Stimulated activated CD8-positive, alpha-beta memory T cell treated with anti-CD3 and anti-CD28 coated beads, Interleukin-15, amount 100 ng/mL, for 4 hours (primary cell): ENCODE results near the gene FLACC1.
"Not testable (repeated sequence)": the region's sequence is repeated elsewhere in the genome, so short reads cannot be mapped to it uniquely, and the experiment has no call there.

Experiments used
- DNase-seq, 2 donors: peaks; one replicate each; pipeline ENCODE4 v3.0.0-alpha.2; 2020; ENCODE audit warnings: low read depth in 2 of 2

Gene FLACC1

GRCh38 chr2:201349601-201350000 lies 7.5 kb downstream of the FLACC1 start:
- no peak for DNase-seq

DNA sequence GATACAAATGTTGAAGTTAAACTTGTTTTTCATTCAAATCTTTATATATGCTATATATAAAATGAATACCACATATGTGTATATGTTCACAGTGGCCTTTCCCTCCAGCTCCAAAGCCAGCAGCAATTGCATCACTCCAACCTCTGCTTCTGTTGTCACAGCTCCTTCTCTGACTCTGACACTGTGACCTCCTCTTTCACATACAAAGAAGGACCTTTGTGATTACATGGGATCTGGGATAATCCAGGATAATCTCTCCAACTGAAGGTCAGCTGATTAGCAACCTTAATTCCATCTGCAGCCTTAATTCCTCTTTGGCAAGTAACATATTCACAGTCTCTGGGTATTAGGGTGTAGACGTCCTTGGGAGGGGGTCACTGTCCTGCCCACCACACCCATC lies 8.4 kb downstream of the FLACC1 start:
- no peak for DNase-seq

- DNase-seq: no peak
Observed at GRCh38 chr2:201347138-201347537, 10.0 kb downstream of the FLACC1 start.

- no peak for DNase-seq
Observed at GRCh38 chr2:201345625-201346213, 11.4 kb downstream of the FLACC1 start.

- no peak for DNase-seq
Observed at GRCh38 chr2:201344663-201345366, 12.3 kb downstream of the FLACC1 start.

- DNase-seq: no peak
Observed at GRCh38 chr2:201343559-201343958, 13.6 kb downstream of the FLACC1 start.

- no peak for DNase-seq
Observed at GRCh38 chr2:201342923-201343322, 14.2 kb downstream of the FLACC1 start.

DNA sequence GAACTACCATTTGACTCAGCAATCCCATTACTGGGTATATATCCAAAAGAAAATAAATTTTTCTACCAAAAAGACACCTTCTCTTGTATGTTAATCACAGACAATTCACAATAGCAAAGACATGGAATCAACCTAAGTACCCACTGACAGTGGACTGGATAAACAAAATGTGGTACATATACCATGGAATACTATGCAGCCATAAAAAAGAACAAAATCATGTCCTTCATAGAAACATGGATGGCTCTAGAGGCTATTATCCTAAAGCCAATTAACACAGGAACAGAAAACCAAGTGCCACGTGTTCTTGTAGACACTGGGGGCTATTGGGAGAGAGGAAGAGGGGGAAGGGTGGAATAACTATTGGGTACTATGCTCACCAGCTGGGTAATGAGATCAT lies 27.7 kb downstream of the FLACC1 start:
- DNase-seq: no peak

DNA sequence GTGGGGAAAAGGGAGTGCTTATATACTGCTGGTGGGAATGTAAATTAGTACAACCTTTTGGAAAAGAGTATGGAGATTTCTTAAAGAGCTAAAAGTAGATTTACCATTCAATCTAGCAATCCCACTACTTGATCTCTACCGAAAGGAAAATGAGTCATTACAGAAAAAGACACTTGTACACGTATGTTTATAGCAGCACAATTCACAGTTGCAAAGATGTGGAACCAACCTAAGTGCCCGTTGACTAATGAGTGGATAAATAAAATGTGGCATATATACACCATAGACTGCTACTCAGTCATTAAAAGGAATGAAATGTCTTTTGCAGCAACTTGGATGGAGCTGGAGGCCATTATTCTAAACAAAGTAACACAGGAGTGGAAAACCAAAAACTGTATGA lies 29.5 kb downstream of the FLACC1 start:
- DNase-seq: no peak

- no peak for DNase-seq
Observed at GRCh38 chr2:201322772-201323171, 34.4 kb downstream of the FLACC1 start.

- DNase-seq: no peak
Observed at GRCh38 chr2:201320701-201321100, 36.4 kb downstream of the FLACC1 start.

- no peak for DNase-seq
Observed at GRCh38 chr2:201320257-201320656, 36.9 kb downstream of the FLACC1 start.

DNA sequence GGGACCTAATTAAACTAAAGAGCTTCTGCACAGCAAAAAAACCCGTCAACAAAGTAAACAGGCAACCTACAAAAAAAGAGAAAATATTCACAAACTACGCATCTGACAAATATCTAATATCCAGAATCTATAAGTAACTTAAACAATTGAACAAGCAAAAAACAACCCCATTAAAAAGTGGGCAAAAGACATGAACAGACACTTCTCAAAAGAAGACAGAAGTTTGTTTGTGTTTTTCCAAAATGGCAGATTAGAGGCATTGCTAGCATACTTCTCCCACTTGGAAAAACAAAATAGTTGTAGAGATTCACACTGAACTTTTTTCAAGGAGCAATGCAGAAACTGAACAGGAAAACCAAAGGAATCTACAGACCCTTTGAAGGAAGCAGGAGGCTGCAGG lies 37.6 kb downstream of the FLACC1 start:
- DNase-seq: no peak

DNA sequence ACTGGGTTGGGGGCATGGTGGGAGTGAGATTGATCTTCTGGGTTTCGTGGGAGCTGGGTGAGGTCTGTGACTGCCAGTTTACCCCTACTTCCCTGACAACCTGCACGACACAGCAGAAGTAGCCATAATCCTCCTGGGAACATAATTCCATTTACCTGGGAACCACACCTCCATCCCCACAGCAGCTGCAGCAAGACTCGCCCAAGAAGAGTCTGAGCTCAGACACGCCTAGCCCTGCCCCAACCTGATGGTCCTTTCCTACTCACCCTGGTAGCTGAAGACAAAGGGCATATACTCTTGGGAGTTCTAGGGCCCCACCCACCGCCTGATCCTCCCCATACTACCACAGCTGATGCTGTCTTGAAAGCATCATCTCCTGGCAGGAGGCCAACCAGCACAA lies 43.8 kb downstream of the FLACC1 start:
- DNase-seq: no peak

DNA sequence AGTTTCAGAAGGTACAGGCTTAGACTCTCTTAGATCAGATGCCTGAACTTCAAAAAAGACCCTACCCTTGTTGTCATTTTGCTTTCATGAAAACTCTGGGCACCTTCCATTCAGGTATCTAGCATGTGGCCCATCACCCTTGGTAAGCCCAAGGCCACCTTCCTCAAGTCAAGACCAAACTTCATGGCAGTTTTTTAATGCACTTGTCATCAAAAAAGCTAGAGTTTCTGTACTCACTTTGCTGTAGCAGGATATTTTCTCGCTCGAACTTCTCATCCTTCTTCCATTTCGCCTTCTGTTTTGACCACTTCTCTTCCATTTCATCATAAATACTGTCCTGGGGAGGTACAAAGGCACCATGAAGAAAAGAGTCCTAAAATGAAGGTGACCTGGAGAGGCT lies 48.2 kb downstream of the FLACC1 start:
- DNase-seq: no peak

GRCh38 chr2:201307876-201308275 lies 49.3 kb downstream of the FLACC1 start:
- DNase-seq: no peak

GRCh38 chr2:201299929-201300328 lies 57.2 kb downstream of the FLACC1 start:
- not testable (repeated sequence) for DNase-seq

GRCh38 chr2:201298462-201299052 lies 58.6 kb downstream of the FLACC1 start:
- DNase-seq: no peak

- DNase-seq: not testable (repeated sequence)
Observed at GRCh38 chr2:201290457-201291148, 66.5 kb downstream of the FLACC1 start.

DNA sequence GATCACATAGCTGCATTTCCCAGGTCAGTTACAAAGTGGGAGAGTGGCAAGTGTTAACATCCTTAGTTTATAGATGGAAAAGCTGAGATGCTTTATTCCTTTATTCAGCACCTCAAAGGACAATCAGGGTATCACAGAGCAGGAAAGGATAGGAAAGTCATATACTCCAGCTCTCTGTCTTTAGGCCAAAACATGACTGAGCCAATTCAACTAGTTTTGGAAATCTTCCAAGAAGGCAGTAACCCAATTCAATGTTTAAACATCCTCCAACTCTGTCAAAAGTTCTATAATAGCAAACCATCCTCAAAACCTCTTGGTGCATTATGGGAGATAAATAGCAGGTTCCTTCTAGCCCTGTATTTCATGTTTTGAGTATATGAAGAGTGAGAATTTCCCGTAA lies 71.6 kb downstream of the FLACC1 start:
- DNase-seq: no peak

- no peak for DNase-seq
Observed at GRCh38 chr2:201280191-201281040, 76.7 kb downstream of the FLACC1 start.

GRCh38 chr2:201279079-201279478 lies 78.1 kb downstream of the FLACC1 start:
- DNase-seq: no peak
